Endothelial cell of umbilical vein (primary cell): Measurements from ENCODE around the gene ADRM1. TPM values are rescaled to one million over a fixed set of nuclear protein-coding genes. Genes with fewer than 3 reads are reported as not detected.

Experiments used
- BruUV-seq: library from RNA; stranded (reverse); fragments of 400-500 nt; replicated peaks from 2 replicates; lab custom pipeline; 2021; lab: Mats Ljungman, UMichigan
- CTCF ChIA-PET: fragments of 300-600, 350-600 bp; sonication (Branson Sonifier 250); formaldehyde crosslinking; loops from one replicate; lab custom pipeline; 2021; ENCODE audit warnings: antibody characterized with exemption, inconsistent platforms; lab: Charles Lee
- POLR2A ChIA-PET: fragments of 300-600, 350-600 bp; sonication (Branson Sonifier 250); formaldehyde crosslinking; loops from one replicate; lab custom pipeline; 2021; ENCODE audit warnings: antibody characterized with exemption, inconsistent platforms; lab: Charles Lee
- DNase-seq: peaks from one replicate; pipeline ENCODE4 v3.0.0-alpha.2; 2011; ENCODE audit warnings: low read depth, low spot score
- FAIRE-seq: peaks from 2 replicates; lab custom pipeline; 2011; peaks lifted over from hg19 to GRCh38; lab: Jason Lieb, UNC
- H2AFZ ChIP-seq: 2 replicates; pipeline ENCODE4 v1.6.0; 2012; ENCODE audit warnings: low read depth, low read length, control low read depth, inconsistent platforms
- H3K27ac ChIP-seq: 2 replicates; pipeline ENCODE4 v1.5.1; 2011; ENCODE audit warnings: low read depth, mild to moderate bottlenecking, control low read depth, low read length, moderate library complexity; ENCODE audit not compliant: insufficient read depth
- H3K27me3 ChIP-seq, 2 experiments: 2 replicates each; pipeline versions ENCODE4 v1.6.0 to v1.6.1; 2011; ENCODE audit warnings: low read length in 2 of 2, mixed read lengths in 1 of 2; ENCODE audit not compliant: control insufficient read depth in 2 of 2, insufficient read depth in 2 of 2
- H3K36me3 ChIP-seq, 2 experiments: 2 replicates in 1 of 2; 3 replicates in 1 of 2; pipeline ENCODE4 v1.5.1; 2011; ENCODE audit warnings: low read length in 2 of 2, mild to moderate bottlenecking in 1 of 2, moderate library complexity in 1 of 2; ENCODE audit not compliant: control insufficient read depth in 2 of 2, insufficient read depth in 2 of 2; ENCODE audit errors: extremely low read depth in 1 of 2
- H3K4me1 ChIP-seq: 3 replicates; pipeline ENCODE4 v1.5.1; 2011; ENCODE audit warnings: mild to moderate bottlenecking, low read length; ENCODE audit not compliant: control insufficient read depth, insufficient read depth; ENCODE audit errors: extremely low read depth
- H3K4me2 ChIP-seq: 2 replicates; pipeline ENCODE4 v1.6.1; 2011; ENCODE audit warnings: low read length, control low read depth, mixed read lengths; ENCODE audit not compliant: insufficient read depth
- H3K4me3 ChIP-seq, 3 experiments: fragments of 200-600 bp in 1 of 3; sonication (generic), shearing (Covaris generic) in 1 of 3; replicated peaks in 1 of 3; 2 replicates each; pipeline ENCODE4 v1.5.1; 2011 to 2016; ENCODE audit warnings: control low read depth in 3 of 3, low read length in 3 of 3, mild to moderate bottlenecking in 2 of 3, inconsistent platforms in 1 of 3, low read depth in 1 of 3, moderate library complexity in 1 of 3; ENCODE audit not compliant: insufficient read depth in 1 of 3
- H3K79me2 ChIP-seq: 2 replicates; pipeline ENCODE4 v1.6.0; 2012; ENCODE audit warnings: low read length, inconsistent platforms; ENCODE audit not compliant: control insufficient read depth, insufficient read depth
- H3K9ac ChIP-seq: replicated peaks from 2 replicates; pipeline ENCODE3; 2011; ENCODE audit warnings: low read length, control low read depth; ENCODE audit not compliant: insufficient read depth; ENCODE audit errors: extremely low read depth
- H3K9me1 ChIP-seq: replicated peaks from 3 replicates; pipeline ENCODE4 v1.6.0; 2011; ENCODE audit warnings: mild to moderate bottlenecking, low read length; ENCODE audit not compliant: control insufficient read depth, insufficient read depth; ENCODE audit errors: extremely low read depth
- H3K9me3 ChIP-seq: replicated peaks from 2 replicates; pipeline ENCODE4 v1.5.1; 2012; ENCODE audit warnings: low read length, inconsistent platforms; ENCODE audit not compliant: control insufficient read depth, insufficient read depth
- H4K20me1 ChIP-seq: replicated peaks from 2 replicates; pipeline ENCODE3; 2011; ENCODE audit warnings: mild to moderate bottlenecking, low read length; ENCODE audit not compliant: control insufficient read depth, insufficient read depth; ENCODE audit errors: extremely low read depth
- EZH2 ChIP-seq: IDR thresholded peaks from 2 replicates; pipeline ENCODE4 v1.6.1; 2012; ENCODE audit warnings: borderline replicate concordance, low read depth, mild to moderate bottlenecking, moderate library complexity, low read length, inconsistent platforms; ENCODE audit not compliant: severe bottlenecking
- FOS ChIP-seq: IDR thresholded peaks from 2 replicates; pipeline ENCODE4 v1.6.1; 2011; ENCODE audit warnings: mild to moderate bottlenecking, low read length, moderate library complexity, borderline replicate concordance; ENCODE audit not compliant: insufficient read depth
- GATA2 ChIP-seq: IDR thresholded peaks from 2 replicates; pipeline ENCODE4 v1.7.0; 2011; ENCODE audit warnings: low read depth, mild to moderate bottlenecking, moderate library complexity, mixed read lengths, low read length; ENCODE audit not compliant: insufficient read length, insufficient read depth
- JUN ChIP-seq: IDR thresholded peaks from 2 replicates; pipeline ENCODE4 v1.6.1; 2011; ENCODE audit warnings: borderline replicate concordance, low read depth; ENCODE audit not compliant: insufficient read length, insufficient read depth
- MYC ChIP-seq: IDR thresholded peaks from one replicate; pipeline ENCODE4 v1.6.1; 2011; ENCODE audit warnings: mild to moderate bottlenecking, low read depth, low read length
- POLR2A ChIP-seq: IDR thresholded peaks from 2 replicates; pipeline ENCODE4 v1.6.1; 2012; ENCODE audit warnings: low read depth, mild to moderate bottlenecking, control low read depth, low read length
- POLR2AphosphoS5 ChIP-seq: IDR thresholded peaks from 2 replicates; pipeline ENCODE4 v1.6.1; 2012; ENCODE audit warnings: low read depth, mild to moderate bottlenecking, control low read depth, low read length, moderate library complexity; ENCODE audit not compliant: insufficient read depth
- dilution Hi-C: fragments of 300-500 bp; cut with MboI; formaldehyde crosslinking; loops from one replicate; pipeline ENCODE4 v1.15.0; 2019; ENCODE audit warnings: low sequenced_read_pairs; ENCODE audit not compliant: extremely low pct_ligation_motif_present
- intact Hi-C: fragments of 100-400 bp; cut with micrococcal nuclease; formaldehyde crosslinking; loops from one replicate; pipeline ENCODE4 v1.10.0; 2022
- polyA plus RNA-seq, 4 experiments: library from polyadenylated mRNA; depleted of rRNA in 3 of 4; stranded (reverse) in 3 of 4; unstranded in 1 of 4; fragments of >200 nt; gene quantifications; 2 replicates each; pipeline versions ENCODE4 v1.2.1 to v1.2.3, GENCODE V29; 2011 to 2012; ENCODE audit warnings: missing spikeins in 1 of 4
- total RNA-seq: library from RNA; stranded (reverse); gene quantifications from 2 replicates; pipeline ENCODE4 v1.2.3, GENCODE V29; 2021
- TF ChIP-seq, protein P1 (sequence below): IDR thresholded peaks from 2 replicates; pipeline ENCODE4 v1.6.1; 2011; ENCODE audit not compliant: insufficient read depth, insufficient read length
- TF ChIP-seq, protein P2 (sequence below), 2 donors: IDR thresholded peaks; 1 replicate in 1 of 2; 2 replicates in 1 of 2; pipeline ENCODE4 v1.5.1; 2011; ENCODE audit warnings: low read length in 2 of 2, mild to moderate bottlenecking in 2 of 2, moderate library complexity in 2 of 2, control low read depth in 1 of 2, inconsistent platforms in 1 of 2, low read depth in 1 of 2; ENCODE audit not compliant: insufficient read depth in 1 of 2; ENCODE audit errors: extremely low read depth in 1 of 2

The ADRM1 gene
- total and polyA plus RNA-seq, 2 donors (not counting 3 experiments of a cell fraction or from before 2014, with no cell fraction given): 154 to 179 TPM

DNA sequence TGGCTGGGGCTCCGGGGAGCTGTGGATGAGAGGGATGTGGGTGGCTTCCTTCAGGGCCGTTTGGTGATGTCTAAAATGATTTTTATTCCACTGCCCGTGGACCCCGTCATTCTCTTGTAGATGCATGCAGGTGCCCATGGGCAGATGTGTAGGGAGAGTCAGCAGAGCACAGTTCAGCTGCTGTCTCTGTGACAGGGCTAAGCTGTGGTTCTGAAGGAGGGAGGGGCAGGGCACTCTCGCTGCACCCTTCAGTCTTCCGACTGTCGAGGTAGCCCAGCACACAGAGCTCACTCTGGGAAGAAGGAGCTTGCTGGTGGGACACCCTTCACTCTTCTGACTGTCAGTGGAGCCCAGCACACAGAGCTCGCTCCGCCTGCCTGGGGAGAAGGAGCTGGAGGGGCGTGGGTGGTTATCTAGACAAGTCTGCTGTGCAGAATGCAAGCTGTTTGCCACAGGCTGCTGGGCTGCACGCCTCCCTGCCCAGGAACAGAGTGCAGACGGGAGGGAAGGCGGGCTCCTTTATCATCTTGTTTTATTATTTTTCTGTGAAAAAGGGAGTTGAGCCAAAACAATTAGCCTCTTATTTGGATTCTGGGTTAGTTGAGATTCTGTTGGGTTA, 28.4 kb upstream of the ADRM1 start:
- Histone ChIP-seq H3K27me3 (no peaks in the 10 kb centered on the region), H3K4me2 (no peak overlapping the region), H3K9me1 (no peaks in the 10 kb centered on the region), H3K36me3 (peaks cover 3 to 17% of the 10 kb centered on the region in 2 experiments), H3K9ac (no peak overlapping the region), H3K27ac (no peak overlapping the region), H2AFZ (no peak overlapping the region), H3K4me1 (no peaks in the 10 kb centered on the region), H3K79me2 (no peaks in the 10 kb centered on the region), H4K20me1 (no peaks in the 10 kb centered on the region), H3K9me3 (no peaks in the 10 kb centered on the region), H3K4me3 (no peak overlapping the region)
- POLR2A ChIA-PET: no interaction called here
- dilution Hi-C loops (no loop called here), intact Hi-C loops (no loop called here)
- no peak for TF ChIP-seq POLR2AphosphoS5
- no peak for DNase-seq
- FAIRE-seq: no peak
- CTCF ChIA-PET: interaction anchor here (1.4 kb wide), 1 partner anchor 108 kb away, joined by 3 read pairs; no protein-coding TSS in a partner anchor
- no TSS peak for BruUV-seq

DNA sequence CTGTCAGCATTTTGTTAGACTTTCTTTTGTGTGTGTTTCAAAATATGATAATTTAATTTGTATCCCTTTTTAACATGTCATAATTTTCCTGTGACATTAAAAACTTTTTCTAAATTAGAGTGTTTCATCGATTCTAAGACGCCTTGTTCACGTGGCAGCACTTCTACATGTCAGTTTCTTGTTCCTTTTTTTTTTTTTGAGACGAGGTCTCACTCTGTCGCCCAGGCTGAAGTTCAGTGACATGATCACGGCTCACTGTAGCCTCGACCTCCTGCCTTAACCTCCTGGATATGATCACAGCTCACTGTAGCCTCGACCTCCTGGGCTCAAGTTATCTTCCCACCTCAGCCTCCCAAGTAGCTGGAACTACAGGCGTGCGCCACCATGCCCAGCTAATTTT, 27.6 kb upstream of the ADRM1 start:
- H4K20me1 ChIP-seq: no peaks in the 10 kb centered on the region
- POLR2A ChIA-PET: no interaction called here
- H3K9ac ChIP-seq: no peak overlapping the region
- H3K9me3 ChIP-seq: no peaks in the 10 kb centered on the region
- peaks cover 3 to 24% of the 10 kb centered on the region in 2 experiments for H3K36me3 ChIP-seq
- no peak overlapping the region for H3K4me3 ChIP-seq
- H3K9me1 ChIP-seq: no peaks in the 10 kb centered on the region
- dilution Hi-C loops (no loop called here), intact Hi-C loops (no loop called here)
- no peak for DNase-seq
- no peaks in the 10 kb centered on the region for H3K27me3 ChIP-seq
- H3K27ac ChIP-seq: no peak overlapping the region
- FAIRE-seq: no peak
- no peak overlapping the region for H2AFZ ChIP-seq
- no peak for TF ChIP-seq POLR2AphosphoS5
- no peak for TF ChIP-seq GATA2
- no peak for TF ChIP-seq JUN
- no peak for TF ChIP-seq FOS
- TF ChIP-seq POLR2A: no peak
- TF ChIP-seq, protein P1, sequence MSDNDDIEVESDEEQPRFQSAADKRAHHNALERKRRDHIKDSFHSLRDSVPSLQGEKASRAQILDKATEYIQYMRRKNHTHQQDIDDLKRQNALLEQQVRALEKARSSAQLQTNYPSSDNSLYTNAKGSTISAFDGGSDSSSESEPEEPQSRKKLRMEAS: no peak
- no peak for TF ChIP-seq EZH2
- TF ChIP-seq MYC: no peak
- TF ChIP-seq, protein P2, sequence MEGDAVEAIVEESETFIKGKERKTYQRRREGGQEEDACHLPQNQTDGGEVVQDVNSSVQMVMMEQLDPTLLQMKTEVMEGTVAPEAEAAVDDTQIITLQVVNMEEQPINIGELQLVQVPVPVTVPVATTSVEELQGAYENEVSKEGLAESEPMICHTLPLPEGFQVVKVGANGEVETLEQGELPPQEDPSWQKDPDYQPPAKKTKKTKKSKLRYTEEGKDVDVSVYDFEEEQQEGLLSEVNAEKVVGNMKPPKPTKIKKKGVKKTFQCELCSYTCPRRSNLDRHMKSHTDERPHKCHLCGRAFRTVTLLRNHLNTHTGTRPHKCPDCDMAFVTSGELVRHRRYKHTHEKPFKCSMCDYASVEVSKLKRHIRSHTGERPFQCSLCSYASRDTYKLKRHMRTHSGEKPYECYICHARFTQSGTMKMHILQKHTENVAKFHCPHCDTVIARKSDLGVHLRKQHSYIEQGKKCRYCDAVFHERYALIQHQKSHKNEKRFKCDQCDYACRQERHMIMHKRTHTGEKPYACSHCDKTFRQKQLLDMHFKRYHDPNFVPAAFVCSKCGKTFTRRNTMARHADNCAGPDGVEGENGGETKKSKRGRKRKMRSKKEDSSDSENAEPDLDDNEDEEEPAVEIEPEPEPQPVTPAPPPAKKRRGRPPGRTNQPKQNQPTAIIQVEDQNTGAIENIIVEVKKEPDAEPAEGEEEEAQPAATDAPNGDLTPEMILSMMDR (IDR thresholded peaks at IDR 0.05; ENCODE audit: extremely low read depth in 1 of 2, insufficient read depth in 1 of 2, low read depth in 1 of 2, low read length in 2 of 2): no peak
- BruUV-seq: no TSS peak
- H3K79me2 ChIP-seq: no peaks in the 10 kb centered on the region
- CTCF ChIA-PET: interaction anchor here (1.4 kb wide), 1 partner anchor 107 kb away, joined by 3 read pairs; no protein-coding TSS in a partner anchor
- H3K4me1 ChIP-seq: no peaks in the 10 kb centered on the region
- no peak overlapping the region for H3K4me2 ChIP-seq
